ENCODE measurements around the gene AK4.
"Not testable (repeated sequence)": the region's sequence is repeated elsewhere in the genome, so short reads cannot be mapped to it uniquely, and the experiment has no call there.

GRCh38 chr1:65159291-65159688 lies 11.3 kb downstream of the AK4 start:
- not testable (repeated sequence) for TF ChIP-seq POLR2A (IDR thresholded peaks at IDR 0.05; ENCODE audit: low read length); GATA1 (IDR thresholded peaks at IDR 0.05; ENCODE audit: low read depth, low read length)
